ENCODE measurements around the gene MAPK8. TPM values are rescaled to one million over a fixed set of nuclear protein-coding genes. Genes with fewer than 3 reads are reported as not detected.
"Not testable (repeated sequence)": the region's sequence is repeated elsewhere in the genome, so short reads cannot be mapped to it uniquely, and the experiment has no call there.

Gene MAPK8
- total RNA-seq, 6 experiments from 2014 or later = 56.3 to 96.6 (median 74.8) TPM

DNA sequence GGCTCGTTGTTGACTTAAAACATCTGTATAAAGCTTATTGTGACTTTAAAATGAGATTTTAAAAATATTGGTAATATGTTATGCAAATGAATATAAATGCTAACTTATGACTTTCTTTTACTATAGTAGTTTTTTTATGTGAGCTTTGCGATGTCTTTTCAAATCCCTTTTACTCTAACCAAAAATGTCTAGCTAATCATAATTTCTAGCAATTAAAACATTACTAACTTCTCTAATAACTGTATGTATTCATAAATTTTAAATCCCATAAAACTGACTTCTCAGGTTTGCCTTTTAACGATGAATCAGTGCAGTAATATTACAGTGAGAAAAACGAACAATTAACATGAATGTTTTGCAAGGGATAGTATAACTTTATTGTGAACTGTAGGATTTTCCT is 113.2 kb downstream of the MAPK8 start:
- H3K9me3 Mint-ChIP-seq = no peaks in the 10 kb centered on the region
- peaks cover 25% of the 10 kb centered on the region for H3K36me3 Mint-ChIP-seq (ENCODE audit: low read depth)
- H3K27me3 Mint-ChIP-seq (ENCODE audit: insufficient read depth) = no peaks in the 10 kb centered on the region
- TF ChIP-seq, protein P1, sequence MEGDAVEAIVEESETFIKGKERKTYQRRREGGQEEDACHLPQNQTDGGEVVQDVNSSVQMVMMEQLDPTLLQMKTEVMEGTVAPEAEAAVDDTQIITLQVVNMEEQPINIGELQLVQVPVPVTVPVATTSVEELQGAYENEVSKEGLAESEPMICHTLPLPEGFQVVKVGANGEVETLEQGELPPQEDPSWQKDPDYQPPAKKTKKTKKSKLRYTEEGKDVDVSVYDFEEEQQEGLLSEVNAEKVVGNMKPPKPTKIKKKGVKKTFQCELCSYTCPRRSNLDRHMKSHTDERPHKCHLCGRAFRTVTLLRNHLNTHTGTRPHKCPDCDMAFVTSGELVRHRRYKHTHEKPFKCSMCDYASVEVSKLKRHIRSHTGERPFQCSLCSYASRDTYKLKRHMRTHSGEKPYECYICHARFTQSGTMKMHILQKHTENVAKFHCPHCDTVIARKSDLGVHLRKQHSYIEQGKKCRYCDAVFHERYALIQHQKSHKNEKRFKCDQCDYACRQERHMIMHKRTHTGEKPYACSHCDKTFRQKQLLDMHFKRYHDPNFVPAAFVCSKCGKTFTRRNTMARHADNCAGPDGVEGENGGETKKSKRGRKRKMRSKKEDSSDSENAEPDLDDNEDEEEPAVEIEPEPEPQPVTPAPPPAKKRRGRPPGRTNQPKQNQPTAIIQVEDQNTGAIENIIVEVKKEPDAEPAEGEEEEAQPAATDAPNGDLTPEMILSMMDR (IDR thresholded peaks at IDR 0.05) = no peak
- H3K27ac Mint-ChIP-seq = no peak overlapping the region
- H3K4me3 Mint-ChIP-seq = no peak overlapping the region
- DNase-seq = no peak
- peaks cover 67% of the 10 kb centered on the region for H3K4me1 Mint-ChIP-seq (ENCODE audit: low read depth)

DNA sequence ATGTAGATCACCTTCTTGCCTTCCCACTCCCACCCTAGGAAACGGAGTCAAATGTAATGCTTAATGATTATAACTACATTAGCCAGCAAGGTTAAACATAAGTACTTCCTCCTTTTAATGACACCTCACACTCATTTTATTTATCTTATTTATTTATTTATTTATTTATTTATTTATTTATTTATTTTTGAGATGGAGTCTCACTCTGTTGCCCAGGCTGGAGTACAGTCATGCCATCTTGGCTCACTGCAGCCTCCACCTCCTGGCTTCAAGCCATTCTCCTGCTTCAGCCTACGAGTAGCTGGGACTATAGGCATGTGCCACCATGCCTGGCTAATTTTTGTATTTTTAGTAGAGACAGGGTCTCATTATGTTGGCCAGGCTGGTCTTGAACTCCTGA is 115.4 kb downstream of the MAPK8 start:
- Mint-ChIP-seq H3K4me1 (ENCODE audit: low read depth) (peaks cover 49% of the 10 kb centered on the region), H3K36me3 (ENCODE audit: low read depth) (peaks cover 19% of the 10 kb centered on the region)
- not testable (repeated sequence) for DNase-seq; H3K27ac Mint-ChIP-seq; H3K9me3 Mint-ChIP-seq; H3K4me3 Mint-ChIP-seq; H3K27me3 Mint-ChIP-seq (ENCODE audit: insufficient read depth)

DNA sequence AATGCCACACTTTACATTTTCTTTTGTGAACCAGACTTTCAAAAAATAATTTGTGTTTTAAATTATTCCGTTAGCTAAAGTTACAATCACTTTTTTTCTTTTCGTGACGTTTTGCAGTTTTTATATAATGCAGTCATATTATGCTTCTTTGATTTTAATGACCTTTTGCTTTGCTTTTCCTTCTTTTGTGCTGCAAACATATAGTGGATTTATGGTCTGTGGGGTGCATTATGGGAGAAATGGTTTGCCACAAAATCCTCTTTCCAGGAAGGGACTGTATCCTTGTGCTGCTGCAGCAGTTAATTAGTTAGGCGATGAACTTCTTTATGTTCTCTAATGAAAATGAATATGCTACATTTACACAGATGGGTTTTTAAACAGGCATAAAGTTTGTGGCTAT is 117.4 kb downstream of the MAPK8 start:
- TF ChIP-seq, protein P1 (IDR thresholded peaks at IDR 0.05) = no peak
- no peak for DNase-seq
- Mint-ChIP-seq H3K4me1 (ENCODE audit: low read depth) (peaks cover 31% of the 10 kb centered on the region), H3K9me3 (no peaks in the 10 kb centered on the region), H3K4me3 (no peak overlapping the region), H3K27me3 (ENCODE audit: insufficient read depth) (no peaks in the 10 kb centered on the region), H3K36me3 (ENCODE audit: low read depth) (peaks cover 21% of the 10 kb centered on the region), H3K27ac (no peak overlapping the region)

DNA sequence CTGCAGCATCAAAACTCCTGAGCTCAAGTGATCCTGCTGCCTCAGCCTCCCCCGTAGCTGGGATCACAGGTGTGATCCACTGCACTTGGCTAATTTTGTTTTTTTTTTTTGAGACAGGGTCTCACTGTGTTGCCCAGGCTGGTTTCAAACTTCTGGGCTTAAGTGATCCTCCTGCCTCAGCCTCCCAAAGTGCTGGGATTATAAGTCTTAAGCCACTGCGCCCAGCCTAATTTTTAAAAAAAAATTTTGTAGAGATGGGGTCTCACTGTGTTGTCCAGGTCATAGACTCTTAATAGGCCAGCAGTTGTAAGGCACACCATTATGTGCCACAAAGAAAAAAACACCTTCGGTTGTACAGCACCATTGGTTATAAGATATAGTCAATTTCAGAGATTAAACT is 122.4 kb downstream of the MAPK8 start:
- Mint-ChIP-seq H3K4me1 (ENCODE audit: low read depth) (peaks cover 12% of the 10 kb centered on the region), H3K9me3 (no peaks in the 10 kb centered on the region), H3K4me3 (no peak overlapping the region), H3K27ac (no peak overlapping the region), H3K36me3 (ENCODE audit: low read depth) (peaks cover 26% of the 10 kb centered on the region; the same call in 1 of the 2 replicates), H3K27me3 (ENCODE audit: insufficient read depth) (no peaks in the 10 kb centered on the region; the same call in 1 of the 2 replicates)
- TF ChIP-seq, protein P1 (IDR thresholded peaks at IDR 0.05) = no peak
- DNase-seq = no peak

DNA sequence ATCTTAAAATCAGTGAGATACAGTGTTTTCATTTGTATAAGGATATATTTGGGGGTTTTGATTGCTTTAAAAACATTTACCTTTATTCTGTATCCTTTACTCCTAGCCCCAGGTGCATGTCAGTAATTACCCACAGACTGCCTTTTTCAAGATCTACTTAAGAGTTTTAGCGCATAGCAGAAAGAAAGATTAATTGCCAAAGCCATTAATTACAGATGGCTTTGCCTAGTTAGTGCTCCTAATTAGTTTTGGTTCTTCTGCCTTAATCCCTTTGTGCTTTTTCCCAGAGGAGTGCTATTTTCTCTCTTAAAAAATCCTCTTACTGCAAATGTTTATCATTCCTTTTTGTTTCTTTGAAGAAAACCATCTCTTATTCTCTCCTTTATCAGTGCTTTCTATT is 122.8 kb downstream of the MAPK8 start:
- Mint-ChIP-seq H3K36me3 (ENCODE audit: low read depth) (peaks cover 26% of the 10 kb centered on the region; the same call in 1 of the 2 replicates), H3K27me3 (ENCODE audit: insufficient read depth) (no peaks in the 10 kb centered on the region; the same call in 1 of the 2 replicates), H3K4me3 (no peak overlapping the region), H3K27ac (peak overlapping the region; percentile 17; the same call in 1 of the 2 replicates), H3K9me3 (no peaks in the 10 kb centered on the region), H3K4me1 (ENCODE audit: low read depth) (peaks cover 12% of the 10 kb centered on the region)
- TF ChIP-seq, protein P1 (IDR thresholded peaks at IDR 0.05) = no peak
- no peak for DNase-seq

DNA sequence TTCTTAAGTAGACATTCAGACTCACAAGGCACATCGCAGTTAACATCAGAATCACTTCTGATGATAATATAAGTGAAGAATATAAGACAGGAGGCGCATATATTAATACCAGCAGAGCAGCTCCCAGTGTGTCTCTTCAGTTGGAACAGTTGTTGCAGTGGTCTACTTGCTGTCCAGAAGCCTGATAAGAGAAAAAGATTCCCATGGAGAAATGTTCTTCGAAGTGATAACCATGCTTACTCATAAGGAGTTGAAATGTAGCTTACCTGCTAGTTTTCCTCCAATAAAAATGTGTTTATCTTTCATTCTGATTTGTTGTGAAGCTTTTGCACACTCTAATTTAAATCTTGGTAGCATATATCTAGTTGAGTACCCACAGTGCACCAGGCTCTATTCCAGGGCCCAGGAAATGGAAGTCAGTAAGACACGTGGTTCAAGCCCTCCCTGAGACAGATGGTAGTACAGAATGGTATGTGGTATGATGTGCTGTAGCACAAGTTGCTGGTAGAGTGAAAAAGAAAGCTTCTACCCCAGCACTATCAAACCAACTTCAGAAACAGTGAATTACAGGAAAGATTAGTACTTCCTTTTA is 124.0 kb downstream of the MAPK8 start:
- Mint-ChIP-seq H3K9me3 (no peaks in the 10 kb centered on the region), H3K4me1 (ENCODE audit: low read depth) (peaks cover 6% of the 10 kb centered on the region; the same call in 1 of the 2 replicates), H3K27ac (peak overlapping the region; percentile 42; the same call in 1 of the 2 replicates), H3K4me3 (no peak overlapping the region), H3K27me3 (ENCODE audit: insufficient read depth) (no peaks in the 10 kb centered on the region; the same call in 1 of the 2 replicates), H3K36me3 (ENCODE audit: low read depth) (peaks cover 26% of the 10 kb centered on the region; the same call in 1 of the 2 replicates)
- TF ChIP-seq, protein P1 (IDR thresholded peaks at IDR 0.05) = no peak
- no peak for DNase-seq
